ENCODE data around the gene PLCB2. TPM values are rescaled to one million over a fixed set of nuclear protein-coding genes. Genes with fewer than 3 reads are reported as not detected.

PLCB2 gene
- polyA plus RNA-seq, 12 donors, result 5.2 to 36.6 (median 7.5) TPM; not detected in 1

GRCh38 chr15:40302288-40302886, 5.3 kb downstream of the PLCB2 start:
- no peak for DNase-seq

- DNase-seq, result no peak
These were observed 6.1 kb downstream of the PLCB2 start for GRCh38 chr15:40301467-40302179.

- DNase-seq, result no peak
These were observed 7.0 kb downstream of the PLCB2 start for GRCh38 chr15:40300771-40301170.

- DNase-seq, result no peak
These were observed 7.4 kb downstream of the PLCB2 start for GRCh38 chr15:40300367-40300766.

GRCh38 chr15:40298216-40298935, 9.4 kb downstream of the PLCB2 start:
- DNase-seq, result no peak

- DNase-seq, result no peak
These were observed 10.4 kb downstream of the PLCB2 start for GRCh38 chr15:40297356-40297755.

GRCh38 chr15:40296561-40297230, 11.0 kb downstream of the PLCB2 start:
- DNase-seq, result no peak

- no peak for DNase-seq
These were observed 11.7 kb downstream of the PLCB2 start for GRCh38 chr15:40295877-40296560.

GRCh38 chr15:40295297-40295696, 12.4 kb downstream of the PLCB2 start:
- no peak for DNase-seq

GRCh38 chr15:40293905-40294895, 13.5 kb downstream of the PLCB2 start:
- no peak for DNase-seq

- DNase-seq, result no peak
These were observed 14.7 kb downstream of the PLCB2 start for GRCh38 chr15:40293006-40293405.

GRCh38 chr15:40292246-40292645, 15.5 kb downstream of the PLCB2 start:
- no peak for DNase-seq

GRCh38 chr15:40290918-40291574, 16.7 kb downstream of the PLCB2 start:
- DNase-seq, result no peak

GRCh38 chr15:40290545-40290917, 17.2 kb downstream of the PLCB2 start:
- DNase-seq, result no peak

- no peak for DNase-seq
These were observed 18.5 kb downstream of the PLCB2 start for GRCh38 chr15:40289140-40289775.

GRCh38 chr15:40287968-40288367, 19.8 kb downstream of the PLCB2 start:
- DNase-seq, result no peak

- DNase-seq, result no peak
These were observed 20.2 kb downstream of the PLCB2 start for GRCh38 chr15:40287505-40287904.

GRCh38 chr15:40286794-40287193, 20.9 kb downstream of the PLCB2 start:
- DNase-seq, result no peak

GRCh38 chr15:40286061-40286532, 21.6 kb downstream of the PLCB2 start:
- DNase-seq, result no peak

Measured in muscle of arm (tissue), 12 donors.